Neuronal stem cell (in vitro differentiated cells): ENCODE measurements around the gene ALAS2.

ENCODE experiments used
- DNase-seq: peaks from one replicate; pipeline ENCODE4 v3.0.0-alpha.2; 2013; ENCODE audit warnings: low spot score
- H2AFZ ChIP-seq: one replicate; pipeline ENCODE4 v1.6.1; 2013; ENCODE audit warnings: mild to moderate bottlenecking, low read length, inconsistent platforms
- H2AK5ac ChIP-seq: 2 replicates; pipeline ENCODE4 v1.6.1; 2013; ENCODE audit warnings: low read depth, mild to moderate bottlenecking, inconsistent platforms, low read length, moderate library complexity, mixed read lengths
- H2BK120ac ChIP-seq: 2 replicates; pipeline ENCODE4 v1.6.1; 2013; ENCODE audit warnings: low read depth, mild to moderate bottlenecking, inconsistent platforms, low read length, moderate library complexity, mixed read lengths
- H2BK12ac ChIP-seq: one replicate; pipeline ENCODE4 v1.6.1; 2013; ENCODE audit warnings: low read length, inconsistent platforms
- H2BK15ac ChIP-seq: 2 replicates; pipeline ENCODE4 v1.6.1; 2013; ENCODE audit warnings: mild to moderate bottlenecking, low read length, inconsistent platforms, mixed read lengths
- H2BK5ac ChIP-seq: one replicate; pipeline ENCODE4 v1.6.1; 2013; ENCODE audit warnings: inconsistent platforms, mild to moderate bottlenecking, low read length, moderate library complexity
- H3K14ac ChIP-seq: one replicate; pipeline ENCODE4 v1.6.1; 2013; ENCODE audit warnings: low read length, inconsistent platforms
- H3K18ac ChIP-seq: 2 replicates; pipeline ENCODE4 v1.6.1; 2013; ENCODE audit warnings: low read length, inconsistent platforms
- H3K23ac ChIP-seq: 2 replicates; pipeline ENCODE4 v1.6.1; 2013; ENCODE audit warnings: low read depth, mild to moderate bottlenecking, mixed read lengths, low read length, inconsistent platforms; ENCODE audit not compliant: poor library complexity
- H3K27ac ChIP-seq: replicated peaks from 3 replicates; pipeline ENCODE4 v1.5.1; 2013; ENCODE audit warnings: low read length, inconsistent platforms
- H3K27me3 ChIP-seq, 3 experiments: 2 replicates each; pipeline ENCODE4 v1.6.1; 2013; ENCODE audit warnings: low read length in 3 of 3, mild to moderate bottlenecking in 2 of 3, inconsistent platforms in 1 of 3, low read depth in 1 of 3, mixed read lengths in 1 of 3, moderate library complexity in 1 of 3; ENCODE audit not compliant: control insufficient read depth in 3 of 3, insufficient read depth in 3 of 3
- H3K36me3 ChIP-seq, 2 donors: replicated peaks in 1 of 2; 2 replicates each; pipeline ENCODE4 v1.6.1; 2013; ENCODE audit warnings: low read length in 2 of 2; ENCODE audit not compliant: control insufficient read depth in 2 of 2, insufficient read depth in 2 of 2
- H3K4ac ChIP-seq: 2 replicates; pipeline ENCODE4 v1.6.1; 2013; ENCODE audit warnings: inconsistent platforms, mild to moderate bottlenecking, low read length, moderate library complexity
- H3K4me1 ChIP-seq, 2 donors: 1 replicate in 1 of 2; 2 replicates in 1 of 2; pipeline ENCODE4 v1.6.1; 2013; ENCODE audit warnings: low read length in 2 of 2, low read depth in 1 of 2; ENCODE audit not compliant: control insufficient read depth in 2 of 2, insufficient read depth in 1 of 2
- H3K4me2 ChIP-seq: one replicate; pipeline ENCODE4 v1.6.1; 2013; ENCODE audit warnings: mild to moderate bottlenecking, low read length, inconsistent platforms; ENCODE audit not compliant: insufficient read depth, poor library complexity, severe bottlenecking
- H3K4me3 ChIP-seq, 2 donors: 2 replicates each; pipeline ENCODE4 v1.5.1; 2013; ENCODE audit warnings: low read length in 2 of 2, mild to moderate bottlenecking in 2 of 2, inconsistent platforms in 1 of 2, moderate library complexity in 1 of 2
- H3K79me1 ChIP-seq: one replicate; pipeline ENCODE4 v1.6.1; 2013; ENCODE audit warnings: low read depth, mild to moderate bottlenecking, inconsistent platforms, low read length, moderate library complexity
- H3K9ac ChIP-seq: one replicate; pipeline ENCODE4 v1.6.1; 2013; ENCODE audit warnings: mild to moderate bottlenecking, low read depth, low read length, inconsistent platforms; ENCODE audit not compliant: poor library complexity
- H3K9me3 ChIP-seq, 2 donors: replicated peaks in 1 of 2; 2 replicates each; pipeline versions ENCODE3 to v1.6.1; 2013; ENCODE audit warnings: low read length in 2 of 2, mild to moderate bottlenecking in 2 of 2, inconsistent platforms in 1 of 2, low read depth in 1 of 2, mixed read lengths in 1 of 2, moderate library complexity in 1 of 2; ENCODE audit not compliant: control insufficient read depth in 2 of 2, insufficient read depth in 1 of 2
- H4K8ac ChIP-seq: one replicate; pipeline ENCODE4 v1.6.1; 2013; ENCODE audit warnings: low read depth, mild to moderate bottlenecking, inconsistent platforms, low read length, moderate library complexity
- H4K91ac ChIP-seq: one replicate; pipeline ENCODE4 v1.6.1; 2013; ENCODE audit warnings: low read length, low read depth, mild to moderate bottlenecking, inconsistent platforms; ENCODE audit not compliant: poor library complexity
- WGBS, 2 donors: extraction: QIAGEN DNeasy Blood & Tissue Kit; methylation state at CpG; one replicate each; pipeline ENCODE4 v1.1.7; 2013; ENCODE audit warnings: missing lambda C conversion rate in 2 of 2, mixed read lengths in 1 of 2; ENCODE audit not compliant: insufficient read length in 2 of 2, insufficient replicate concordance in 1 of 2; ENCODE audit errors: extremely low coverage in 2 of 2; 5-methylcytosine and 5-hydroxymethylcytosine counted together

The ALAS2 gene

GRCh38 chrX:55011294-55011693 lies 19.5 kb downstream of the ALAS2 start:
- Histone ChIP-seq H2BK5ac (no peak overlapping the region), H3K4me3 (no peak overlapping the region), H3K18ac (no peak overlapping the region), H3K4me2 (no peak overlapping the region), H2AFZ (no peak overlapping the region), H3K36me3 (peaks cover 3 to 8% of the 10 kb centered on the region in 2 donors), H2BK120ac (no peak overlapping the region), H3K9me3 (no peaks in the 10 kb centered on the region), H3K27me3 (no peaks in the 10 kb centered on the region), H3K4me1 (no peaks in the 10 kb centered on the region), H3K79me1 (no peaks in the 10 kb centered on the region), H2AK5ac (no peak overlapping the region), H3K14ac (no peak overlapping the region), H3K4ac (no peak overlapping the region), H2BK15ac (no peak overlapping the region), H3K9ac (no peak overlapping the region), H2BK12ac (no peak overlapping the region), H3K27ac (no peak overlapping the region), H4K91ac (no peak overlapping the region), H3K23ac (no peak overlapping the region), H4K8ac (no peak overlapping the region)
- DNase-seq, result no peak
- WGBS, 2 donors, result no CpG with 5 or more reads among the region's 2 CpGs

- Histone ChIP-seq H2BK120ac (no peak overlapping the region), H4K91ac (no peak overlapping the region), H3K79me1 (no peaks in the 10 kb centered on the region), H2BK5ac (no peak overlapping the region), H3K4me3 (no peak overlapping the region), H4K8ac (no peak overlapping the region), H3K27ac (no peak overlapping the region), H2BK12ac (no peak overlapping the region), H3K9me3 (no peaks in the 10 kb centered on the region), H3K4me2 (no peak overlapping the region), H3K4ac (no peak overlapping the region), H3K9ac (no peak overlapping the region), H2AK5ac (no peak overlapping the region), H3K36me3 (peaks cover 14 to 33% of the 10 kb centered on the region in 2 donors), H3K4me1 (no peaks in the 10 kb centered on the region), H3K14ac (no peak overlapping the region), H3K23ac (no peak overlapping the region), H2AFZ (no peak overlapping the region), H3K18ac (no peak overlapping the region), H2BK15ac (no peak overlapping the region), H3K27me3 (no peaks in the 10 kb centered on the region)
- WGBS, 2 donors, result no CpG with 5 or more reads among the region's 9 CpGs
- DNase-seq, result no peak
These were observed 22.0 kb downstream of the ALAS2 start for GRCh38 chrX:55008571-55009358.

GRCh38 chrX:55007656-55008055 lies 23.1 kb downstream of the ALAS2 start:
- Histone ChIP-seq H3K79me1 (no peaks in the 10 kb centered on the region), H2BK12ac (no peak overlapping the region), H2AFZ (no peak overlapping the region), H2AK5ac (no peak overlapping the region), H3K14ac (no peak overlapping the region), H3K4me3 (no peak overlapping the region), H2BK120ac (no peak overlapping the region), H3K9me3 (no peaks in the 10 kb centered on the region), H3K18ac (no peak overlapping the region), H3K27ac (no peak overlapping the region), H3K4me1 (no peaks in the 10 kb centered on the region), H4K8ac (no peak overlapping the region), H2BK15ac (no peak overlapping the region), H2BK5ac (no peak overlapping the region), H4K91ac (no peak overlapping the region), H3K27me3 (no peaks in the 10 kb centered on the region), H3K4ac (no peak overlapping the region), H3K36me3 (peaks cover 20 to 44% of the 10 kb centered on the region in 2 donors), H3K9ac (no peak overlapping the region), H3K23ac (no peak overlapping the region), H3K4me2 (no peak overlapping the region)
- no CpG with 5 or more reads among the region's 6 CpGs for WGBS, 2 donors
- DNase-seq, result no peak

- H3K23ac ChIP-seq, result no peak overlapping the region
- no peaks in the 10 kb centered on the region for H3K27me3 ChIP-seq
- peaks cover 20 to 50% of the 10 kb centered on the region in 2 donors for H3K36me3 ChIP-seq
- no CpG with 5 or more reads among the region's 18 CpGs for WGBS, 2 donors
- no peak overlapping the region for H3K18ac ChIP-seq
- H3K9me3 ChIP-seq, result no peaks in the 10 kb centered on the region
- H2AFZ ChIP-seq, result no peak overlapping the region
- no peak overlapping the region for H2AK5ac ChIP-seq
- no peak overlapping the region for H2BK15ac ChIP-seq
- H3K79me1 ChIP-seq, result no peaks in the 10 kb centered on the region
- DNase-seq, result no peak
- no peak overlapping the region for H3K4ac ChIP-seq
- no peak overlapping the region for H4K91ac ChIP-seq
- no peak overlapping the region for H4K8ac ChIP-seq
- no peak overlapping the region for H3K14ac ChIP-seq
- no peak overlapping the region for H3K9ac ChIP-seq
- H3K4me1 ChIP-seq, result no peaks in the 10 kb centered on the region
- H3K27ac ChIP-seq, result no peak overlapping the region
- H3K4me2 ChIP-seq, result no peak overlapping the region
- no peak overlapping the region for H2BK12ac ChIP-seq
- H3K4me3 ChIP-seq, result no peak overlapping the region
- no peak overlapping the region for H2BK5ac ChIP-seq
- no peak overlapping the region for H2BK120ac ChIP-seq
These were observed 23.8 kb downstream of the ALAS2 start for GRCh38 chrX:55006827-55007621.
